IPS-20b (cell line): ENCODE results near the gene TMEM89.
A peak's percentile ranks its signal among the peaks of the same experiment; 100 is the strongest.

ENCODE experiments used
- H3K27ac ChIP-seq: one replicate; pipeline ENCODE4 v1.5.1; 2013; ENCODE audit warnings: low read length
- H3K27me3 ChIP-seq: 2 replicates; pipeline ENCODE4 v1.6.1; 2013; ENCODE audit warnings: mild to moderate bottlenecking, low read length, inconsistent platforms; ENCODE audit not compliant: insufficient read depth
- H3K36me3 ChIP-seq: 2 replicates; pipeline ENCODE4 v1.6.1; 2013; ENCODE audit warnings: low read depth, mild to moderate bottlenecking, inconsistent platforms, low read length, moderate library complexity; ENCODE audit not compliant: insufficient read depth
- H3K4me1 ChIP-seq: 2 replicates; pipeline ENCODE4 v1.6.1; 2013; ENCODE audit warnings: mild to moderate bottlenecking, control low read depth, inconsistent platforms, low read length, moderate library complexity; ENCODE audit not compliant: insufficient read depth
- H3K4me3 ChIP-seq: 2 replicates; pipeline ENCODE4 v1.5.1; 2013; ENCODE audit warnings: mild to moderate bottlenecking, low read length, inconsistent platforms
- H3K9ac ChIP-seq: 2 replicates; pipeline ENCODE4 v1.6.1; 2013; ENCODE audit warnings: low read depth, mild to moderate bottlenecking, inconsistent platforms, low read length, moderate library complexity
- H3K9me3 ChIP-seq: 2 replicates; pipeline ENCODE4 v1.6.1; 2013; ENCODE audit warnings: mild to moderate bottlenecking, low read depth, low read length, inconsistent platforms; ENCODE audit not compliant: insufficient read depth

The TMEM89 gene, protein sequence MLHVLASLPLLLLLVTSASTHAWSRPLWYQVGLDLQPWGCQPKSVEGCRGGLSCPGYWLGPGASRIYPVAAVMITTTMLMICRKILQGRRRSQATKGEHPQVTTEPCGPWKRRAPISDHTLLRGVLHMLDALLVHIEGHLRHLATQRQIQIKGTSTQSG

DNA sequence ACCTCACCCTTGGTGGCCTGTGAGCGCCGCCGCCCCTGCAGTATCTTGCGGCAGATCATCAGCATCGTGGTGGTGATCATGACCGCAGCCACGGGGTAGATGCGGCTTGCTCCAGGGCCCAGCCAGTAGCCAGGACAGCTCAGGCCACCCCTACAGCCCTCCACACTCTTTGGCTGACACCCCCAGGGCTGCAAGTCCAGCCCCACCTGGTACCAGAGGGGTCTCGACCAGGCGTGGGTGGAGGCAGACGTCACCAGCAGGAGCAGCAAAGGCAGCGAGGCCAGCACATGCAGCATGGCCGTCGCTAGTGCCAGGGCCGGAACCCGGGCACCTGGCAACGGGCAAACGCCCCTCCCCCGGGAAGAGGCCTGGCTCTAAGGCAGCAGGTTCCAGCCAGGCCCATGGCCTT lies at the start of gene TMEM89:
TSS of gene TMEM89 (minus strand) at position 309 of the 409 bp plus-strand sequence. CDS start at position 296, 13 bp downstream.
- no peaks in the 10 kb centered on the region for H3K4me1 ChIP-seq
- no peak within 1 kb of the TSS for H3K4me3 ChIP-seq
- no peak within 1 kb of the TSS for H3K9ac ChIP-seq
- H3K27me3 ChIP-seq: no peaks in the 10 kb centered on the region
- H3K36me3 ChIP-seq: peaks cover 22% of the 10 kb centered on the region
- no peak within 1 kb of the TSS for H3K27ac ChIP-seq
- peaks cover 15% of the 10 kb centered on the region for H3K9me3 ChIP-seq

DNA sequence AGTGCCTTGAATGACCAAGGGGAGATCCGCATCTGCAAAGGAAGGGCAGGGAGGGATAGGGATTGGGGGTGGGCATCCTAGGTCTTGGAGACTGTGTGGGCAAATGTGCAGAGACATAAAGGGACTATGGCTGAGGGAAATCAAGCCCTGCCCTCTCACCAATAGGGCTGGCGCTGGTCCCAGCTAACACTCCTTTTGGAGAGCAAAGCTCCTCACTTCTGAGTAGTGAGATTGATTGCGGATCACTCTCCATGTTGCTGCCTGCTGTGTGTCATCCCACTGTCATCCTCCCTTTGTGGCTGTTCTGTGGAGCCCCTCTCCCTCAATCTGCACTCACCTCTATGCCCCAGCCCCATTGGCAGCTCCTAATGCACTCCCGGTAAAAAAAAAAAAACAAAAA lies 43.4 kb upstream of the TMEM89 start:
- Histone ChIP-seq H3K27ac (no peak overlapping the region), H3K9ac (peak overlapping the region; percentile 51; the same call in 1 of the 2 replicates), H3K4me1 (peaks cover 7% of the 10 kb centered on the region; the same call in 1 of the 2 replicates), H3K4me3 (no peak overlapping the region), H3K9me3 (no peaks in the 10 kb centered on the region), H3K27me3 (no peaks in the 10 kb centered on the region), H3K36me3 (peaks cover 5% of the 10 kb centered on the region)

DNA sequence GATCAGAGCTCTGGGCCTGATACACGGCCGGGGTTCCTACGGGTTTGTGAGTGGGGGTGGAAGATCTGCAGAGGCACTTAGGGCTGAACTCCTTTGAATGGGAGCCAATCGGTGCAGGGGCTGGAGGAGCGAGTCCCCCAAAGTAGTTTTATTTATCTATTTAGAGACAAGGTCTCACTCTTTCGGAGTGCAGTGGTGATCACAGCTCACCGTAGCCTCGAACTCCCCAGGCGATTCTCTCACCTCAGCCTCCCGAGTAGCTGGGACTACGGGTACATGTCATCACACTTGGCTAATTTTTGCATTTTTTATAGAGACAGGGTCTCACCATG lies 42.7 kb upstream of the TMEM89 start:
- peak overlapping the region; percentile 51; the same call in 1 of the 2 replicates for H3K9ac ChIP-seq
- peak overlapping the region; percentile 85; the same call in 1 of the 2 replicates for H3K4me3 ChIP-seq
- no peaks in the 10 kb centered on the region for H3K27me3 ChIP-seq
- peaks cover 12% of the 10 kb centered on the region for H3K36me3 ChIP-seq
- peaks cover 7% of the 10 kb centered on the region; the same call in 1 of the 2 replicates for H3K4me1 ChIP-seq
- H3K9me3 ChIP-seq: no peaks in the 10 kb centered on the region
- H3K27ac ChIP-seq: no peak overlapping the region

DNA sequence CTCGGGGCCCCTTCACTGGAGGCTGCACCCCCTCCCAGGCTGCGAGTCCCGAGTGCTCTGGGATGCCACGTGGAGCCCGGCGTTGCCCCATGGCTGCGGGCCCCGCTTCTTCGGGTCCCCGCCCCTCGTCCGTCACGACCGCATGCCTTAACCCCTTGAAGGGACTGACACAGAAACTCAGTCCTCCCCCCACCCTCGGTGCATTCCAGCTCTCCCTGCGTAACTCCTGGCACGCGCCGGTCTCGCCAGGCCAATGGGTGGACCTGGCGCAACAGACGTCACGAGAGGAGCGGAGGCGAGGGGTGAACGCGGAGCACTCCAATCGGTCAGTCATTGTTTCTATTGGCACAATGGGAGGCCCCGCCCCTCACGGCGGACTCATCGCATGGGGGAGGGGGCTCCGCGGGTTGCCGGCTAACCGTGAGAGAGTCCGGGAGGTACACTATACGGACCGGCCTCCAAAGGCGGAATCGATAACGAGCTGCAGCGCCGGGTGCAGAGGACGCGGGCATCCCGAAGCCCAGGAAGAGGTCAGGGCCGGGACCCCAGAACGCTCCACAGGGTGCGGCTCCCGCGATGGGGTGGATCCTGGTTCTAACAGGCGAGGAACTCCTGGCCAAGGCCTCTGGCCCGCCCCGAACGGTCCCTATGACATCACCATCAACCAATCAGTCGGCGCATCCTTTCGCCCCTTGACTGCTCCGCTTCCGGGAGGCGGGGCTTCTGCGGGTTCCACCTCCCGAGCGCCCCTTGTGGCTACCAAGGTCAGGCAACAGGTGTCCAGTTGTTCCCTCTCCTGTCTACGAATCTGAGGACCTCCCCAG lies 42.1 kb upstream of the TMEM89 start:
- peak overlapping the region; percentile 99 for H3K9ac ChIP-seq
- peak overlapping the region; percentile 85 for H3K4me3 ChIP-seq
- H3K27ac ChIP-seq: peak overlapping the region; percentile 97
- H3K36me3 ChIP-seq: peaks cover 14% of the 10 kb centered on the region
- H3K4me1 ChIP-seq: peaks cover 7% of the 10 kb centered on the region; the same call in 1 of the 2 replicates
- H3K27me3 ChIP-seq: no peaks in the 10 kb centered on the region
- H3K9me3 ChIP-seq: no peaks in the 10 kb centered on the region

DNA sequence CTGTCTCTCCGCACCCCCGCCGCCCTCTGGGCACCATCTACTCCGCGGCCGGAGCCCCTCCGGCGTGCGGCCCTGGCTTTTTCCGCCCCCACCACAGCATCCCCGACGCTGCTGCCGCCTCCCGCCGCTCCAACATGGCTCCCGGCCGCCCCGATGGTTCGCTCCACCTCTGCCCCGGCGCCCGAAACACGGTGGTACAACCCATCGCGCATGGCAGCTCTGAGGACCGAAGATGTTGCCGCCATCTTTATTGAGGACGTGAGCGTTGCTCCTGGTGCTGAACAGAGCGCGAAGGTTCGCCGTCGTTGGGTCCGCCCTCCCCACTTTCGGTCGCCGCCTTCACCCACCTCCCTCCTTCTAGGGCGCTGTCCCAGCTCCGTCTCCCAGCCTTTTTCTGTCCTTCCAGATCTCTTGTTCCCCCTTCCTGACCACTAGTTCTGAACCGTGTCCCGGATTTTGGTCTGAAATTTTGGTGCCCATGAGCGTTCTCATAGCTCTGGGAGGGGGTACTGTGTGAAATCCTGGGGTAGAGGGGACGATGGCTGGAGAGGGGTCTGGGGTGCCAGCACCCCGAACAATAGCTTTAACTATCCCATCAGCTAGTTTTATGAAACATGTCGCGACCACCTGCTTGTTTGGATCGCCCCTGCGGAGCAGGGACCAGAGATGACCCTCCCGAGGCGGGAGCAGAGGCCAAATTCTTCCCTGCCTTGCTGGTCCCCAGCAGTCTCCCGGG lies 41.4 kb upstream of the TMEM89 start, which contains the start of gene CELSR3:
TSS of gene CELSR3 (minus strand) at position 134 of the 736 bp plus-strand sequence. CDS start 252 bp downstream, outside the sequence.
- Histone ChIP-seq H3K9ac (peak within 1 kb of the TSS; percentile 99), H3K9me3 (no peaks in the 10 kb centered on the region), H3K4me1 (peaks cover 7% of the 10 kb centered on the region; the same call in 1 of the 2 replicates), H3K36me3 (peaks cover 20% of the 10 kb centered on the region), H3K4me3 (peak within 1 kb of the TSS; percentile 85), H3K27ac (peak within 1 kb of the TSS; percentile 97), H3K27me3 (no peaks in the 10 kb centered on the region)

DNA sequence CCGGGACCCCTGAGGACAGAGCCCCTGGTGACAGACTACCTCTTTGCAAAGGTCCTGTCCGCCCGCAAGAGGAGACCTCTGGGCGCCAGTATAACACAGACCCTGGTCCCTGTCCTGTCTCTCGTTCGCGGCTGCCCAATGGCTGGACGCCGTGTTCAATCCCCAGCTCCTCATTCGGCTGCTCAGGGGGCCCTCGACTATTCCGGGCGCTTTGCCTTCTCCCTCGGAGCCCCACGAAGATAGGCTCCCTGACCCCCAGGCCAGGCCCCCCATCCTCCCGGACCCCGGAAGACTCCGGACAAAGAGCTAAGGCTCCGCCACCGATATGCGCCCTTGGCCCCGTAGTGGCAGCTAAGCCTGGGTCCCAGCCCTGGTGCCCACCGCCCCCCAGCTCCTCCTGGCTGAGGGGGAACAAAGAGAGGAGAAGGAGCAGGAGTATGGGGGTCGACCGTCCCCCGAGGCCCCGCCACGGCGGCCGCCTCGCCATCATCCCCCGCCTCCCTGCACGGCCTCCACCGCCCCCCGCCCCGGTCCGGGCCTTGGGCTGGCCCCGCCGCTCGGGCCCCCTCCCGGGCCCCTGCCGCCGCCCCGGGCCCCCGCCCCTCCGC lies 40.7 kb upstream of the TMEM89 start:
- H3K9ac ChIP-seq: no peak overlapping the region; the same call in 1 of the 2 replicates
- peak overlapping the region; percentile 85 for H3K4me3 ChIP-seq
- H3K27me3 ChIP-seq: no peaks in the 10 kb centered on the region
- H3K27ac ChIP-seq: no peak overlapping the region
- peaks cover 7% of the 10 kb centered on the region; the same call in 1 of the 2 replicates for H3K4me1 ChIP-seq
- H3K36me3 ChIP-seq: peaks cover 21% of the 10 kb centered on the region
- H3K9me3 ChIP-seq: no peaks in the 10 kb centered on the region

DNA sequence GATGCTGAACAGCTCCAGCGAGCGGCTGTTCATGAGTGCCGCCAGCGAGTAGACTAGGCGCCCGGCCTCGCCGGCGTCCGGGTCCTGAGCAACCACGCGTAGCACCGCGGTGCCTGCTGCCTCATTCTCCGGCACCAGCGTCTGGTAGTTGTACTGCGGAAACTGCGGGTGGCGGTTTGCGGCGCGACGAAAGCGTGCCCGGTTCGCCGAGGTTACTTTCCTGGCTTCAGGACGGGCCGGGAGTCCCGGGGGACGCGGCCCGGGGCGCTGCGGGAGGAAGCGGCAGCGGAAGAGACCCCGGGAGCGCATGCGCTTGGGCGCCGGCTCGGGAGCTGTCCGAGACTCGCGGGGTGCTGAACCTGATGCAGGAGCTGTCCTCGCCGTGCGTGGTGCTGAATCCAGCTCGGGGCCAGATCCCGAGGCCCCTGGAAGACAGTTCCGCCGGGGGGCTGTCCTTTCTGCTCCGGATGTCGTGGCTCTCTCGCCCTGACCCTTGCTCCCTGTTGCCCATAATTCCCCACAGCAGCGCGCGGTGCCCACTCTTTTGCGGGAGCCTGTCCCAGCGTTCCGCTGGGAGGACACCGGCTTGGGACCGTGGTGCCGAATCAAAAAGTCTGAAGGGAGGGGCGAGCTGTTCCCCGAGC lies 40.1 kb upstream of the TMEM89 start:
- no peaks in the 10 kb centered on the region for H3K9me3 ChIP-seq
- no peak overlapping the region for H3K27ac ChIP-seq
- H3K36me3 ChIP-seq: peaks cover 21% of the 10 kb centered on the region
- H3K9ac ChIP-seq: no peak overlapping the region
- no peaks in the 10 kb centered on the region for H3K27me3 ChIP-seq
- H3K4me3 ChIP-seq: peak overlapping the region; percentile 85
- H3K4me1 ChIP-seq: peaks cover 7% of the 10 kb centered on the region; the same call in 1 of the 2 replicates

DNA sequence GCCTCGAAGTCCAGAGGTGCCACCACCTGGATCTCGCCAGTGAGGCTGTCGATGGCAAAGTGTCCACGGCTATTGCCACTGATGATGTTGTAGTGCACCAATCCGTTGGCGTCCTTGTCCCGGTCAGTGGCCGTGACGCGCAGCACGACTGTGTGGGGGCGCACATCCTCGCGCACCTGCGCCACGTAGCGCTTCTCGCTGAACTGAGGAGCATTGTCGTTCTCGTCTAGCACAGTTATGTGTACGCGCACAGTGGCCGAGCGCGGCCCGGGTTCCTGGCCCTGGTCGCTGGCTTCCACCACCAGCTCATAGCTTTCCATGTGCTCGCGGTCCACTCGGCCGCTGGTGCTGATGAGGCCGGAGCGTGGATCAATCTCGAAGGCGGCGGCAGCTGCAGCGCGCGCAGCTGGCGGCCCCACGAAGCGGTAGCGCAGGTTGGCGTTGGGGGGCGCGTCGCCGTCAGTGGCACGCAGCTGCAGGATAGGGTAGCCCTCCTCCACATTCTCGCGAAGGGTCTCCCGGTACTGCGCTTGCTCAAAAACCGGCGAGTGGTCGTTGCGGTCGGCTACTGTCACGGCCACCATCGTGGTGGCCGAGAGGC lies 39.3 kb upstream of the TMEM89 start:
- no peak overlapping the region for H3K9ac ChIP-seq
- H3K4me3 ChIP-seq: peak overlapping the region; percentile 62; the same call in 1 of the 2 replicates
- H3K4me1 ChIP-seq: peaks cover 7% of the 10 kb centered on the region; the same call in 1 of the 2 replicates
- H3K9me3 ChIP-seq: no peaks in the 10 kb centered on the region
- no peaks in the 10 kb centered on the region for H3K27me3 ChIP-seq
- no peak overlapping the region for H3K27ac ChIP-seq
- H3K36me3 ChIP-seq: peaks cover 21% of the 10 kb centered on the region

DNA sequence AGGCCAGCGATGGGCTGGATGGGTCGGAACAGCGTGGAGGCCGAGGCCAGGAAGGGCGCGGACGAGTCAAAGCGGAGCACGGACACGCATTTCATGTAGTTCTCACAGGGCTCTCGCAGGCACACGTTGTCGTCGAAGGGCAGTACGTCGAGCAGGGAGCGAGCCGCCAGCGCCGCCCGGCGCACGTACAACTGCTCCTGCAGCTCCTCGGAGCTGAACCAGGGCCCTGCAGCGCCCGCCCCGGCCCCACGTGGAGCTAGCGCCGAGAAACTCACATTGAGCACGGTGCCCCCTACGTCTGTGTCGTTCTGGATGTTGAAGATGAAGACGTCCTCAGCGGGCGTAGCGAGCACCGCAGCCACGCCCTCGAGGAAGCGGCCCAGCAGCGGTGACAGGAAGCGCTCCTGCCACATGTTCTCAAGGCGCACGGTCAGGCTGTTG lies 35.3 kb upstream of the TMEM89 start:
- Histone ChIP-seq H3K36me3 (peaks cover 37% of the 10 kb centered on the region), H3K9me3 (no peaks in the 10 kb centered on the region), H3K27me3 (peaks cover 9% of the 10 kb centered on the region), H3K4me1 (peaks cover 3% of the 10 kb centered on the region; the same call in 1 of the 2 replicates), H3K27ac (no peak overlapping the region), H3K4me3 (peak overlapping the region; percentile 63; the same call in 1 of the 2 replicates), H3K9ac (peak overlapping the region; percentile 12; the same call in 1 of the 2 replicates)

DNA sequence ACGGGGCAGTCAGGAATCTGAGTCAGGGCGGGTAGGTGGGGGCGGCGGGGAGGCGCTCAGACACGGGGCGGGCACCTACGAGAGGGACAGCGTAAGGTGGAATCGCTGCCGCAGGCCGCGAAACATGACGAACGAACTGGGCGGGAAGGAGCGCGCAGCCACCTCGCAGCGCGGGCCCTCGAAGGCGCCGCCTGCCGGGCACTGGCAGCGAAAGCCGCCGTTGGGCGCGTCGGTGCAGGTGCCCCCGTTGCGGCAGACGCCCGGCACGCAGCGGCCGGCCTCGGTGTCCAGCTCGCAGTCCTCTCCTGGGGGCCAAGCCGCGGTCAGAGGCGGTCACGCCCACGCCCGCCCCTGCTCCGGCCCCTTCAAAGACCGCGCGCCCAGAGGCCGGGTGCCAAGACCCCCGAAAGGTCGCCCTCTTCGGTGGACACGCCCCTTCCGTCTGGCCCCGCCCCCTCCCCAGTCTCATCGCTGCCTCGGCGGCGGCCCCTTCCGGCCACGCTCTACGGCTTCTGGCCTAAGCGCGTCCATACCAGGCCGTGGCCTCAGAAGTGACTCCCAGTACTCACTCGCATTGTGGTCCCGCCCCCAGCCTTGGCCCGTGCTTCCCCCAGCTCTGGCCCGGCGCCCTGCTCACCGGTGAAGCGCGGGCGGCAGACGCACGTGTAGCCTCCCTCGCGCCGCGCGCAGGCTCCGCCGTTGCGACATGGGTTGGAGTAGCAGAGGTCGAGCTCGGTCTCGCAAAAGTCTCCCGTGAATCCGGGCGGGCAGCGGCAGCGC lies 34.7 kb upstream of the TMEM89 start:
- H3K36me3 ChIP-seq: peaks cover 37% of the 10 kb centered on the region
- no peaks in the 10 kb centered on the region for H3K9me3 ChIP-seq
- peak overlapping the region; percentile 63; the same call in 1 of the 2 replicates for H3K4me3 ChIP-seq
- no peak overlapping the region for H3K27ac ChIP-seq
- peak overlapping the region; percentile 12; the same call in 1 of the 2 replicates for H3K9ac ChIP-seq
- peaks cover 3% of the 10 kb centered on the region; the same call in 1 of the 2 replicates for H3K4me1 ChIP-seq
- peaks cover 9% of the 10 kb centered on the region for H3K27me3 ChIP-seq
